SU-DHL-6 (cell line): ENCODE results near the gene MKI67.

Experiments used
- CTCF ChIP-seq: fragments of 200-600 bp; sonication (generic); IDR thresholded peaks from one replicate; pipeline ENCODE4 v1.5.1; 2017; ENCODE audit warnings: antibody characterized with exemption, mild to moderate bottlenecking, low read length, moderate library complexity; ENCODE audit not compliant: insufficient read depth, poor library complexity, severe bottlenecking
- EZH2phosphoT487 ChIP-seq: fragments of 200-600 bp; sonication (generic), shearing (Covaris generic); conservative IDR thresholded peaks from 2 replicates; pipeline ENCODE4 v1.6.1; 2018; ENCODE audit warnings: mild to moderate bottlenecking, antibody characterized with exemption, low read length, moderate library complexity, mixed read lengths

- TF ChIP-seq CTCF (no peak), EZH2phosphoT487 (no peak)
These were observed 44.5 kb downstream of the MKI67 start for GRCh38 chr10:128081720-128082119.
